Suppressor macrophage treated with lipopolysaccharide for 1 hour (primary cell): ENCODE results near the gene PSTPIP1.
A peak's percentile ranks its signal among the peaks of the same experiment; 100 is the strongest.

Experiments used
- DNase-seq, 3 donors: peaks; one replicate each; pipeline ENCODE4 v3.0.0-alpha.2; 2020 to 2022

The PSTPIP1 gene

DNA sequence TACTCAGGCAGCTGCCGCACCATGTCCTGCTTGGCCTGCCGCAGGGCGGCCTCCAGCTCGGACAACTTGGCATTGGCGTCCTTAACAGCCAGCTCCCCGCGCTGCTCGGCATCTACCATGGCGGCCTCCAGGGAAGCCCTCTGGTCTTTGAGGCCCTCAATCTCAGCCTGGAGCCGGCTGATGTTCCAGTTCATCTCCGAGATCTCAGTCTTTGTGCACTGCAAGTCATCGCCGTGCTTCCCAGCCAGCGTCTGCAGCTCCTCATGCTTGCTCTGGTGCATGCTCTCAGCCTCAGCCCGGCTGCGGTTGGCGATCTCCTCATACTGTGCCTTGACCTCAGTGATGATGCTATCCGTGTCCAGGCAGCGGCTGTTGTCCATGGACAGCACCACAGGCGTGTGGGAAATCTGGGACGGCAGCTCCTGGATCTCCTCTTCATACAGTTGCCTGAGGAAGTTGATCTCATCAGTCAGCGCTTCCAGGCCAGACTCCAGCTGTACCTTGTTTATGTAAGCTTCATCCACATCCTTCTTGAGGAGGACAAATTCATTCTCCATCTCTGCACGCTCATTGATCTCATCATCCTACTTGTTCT, 15.5 kb upstream of the PSTPIP1 start:
- no peak for DNase-seq

DNA sequence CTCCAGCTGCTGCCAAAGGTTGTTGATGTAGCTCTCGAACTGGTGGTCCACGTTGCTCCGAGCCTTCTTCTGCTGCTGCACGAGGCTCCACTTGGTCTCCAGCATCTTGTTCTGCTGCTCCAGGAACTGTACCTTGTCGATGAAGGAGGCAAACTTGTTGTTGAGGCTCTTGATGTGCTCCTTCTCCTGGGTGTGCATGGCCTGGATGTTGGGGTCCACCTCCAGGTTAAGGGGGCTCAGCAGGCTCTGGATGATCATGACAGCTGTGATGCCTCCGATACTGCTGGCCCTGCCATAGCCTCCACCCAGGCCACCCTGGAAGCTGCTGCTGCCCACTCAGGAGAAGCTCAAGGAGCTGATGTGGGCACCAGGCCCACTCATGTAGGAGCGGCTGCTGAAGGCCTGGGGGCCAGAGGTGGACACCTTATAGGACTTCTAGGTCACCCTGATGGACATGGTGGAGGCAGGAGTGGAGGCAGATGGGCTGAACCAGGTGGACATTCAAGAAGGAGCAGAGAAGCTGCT, 14.9 kb upstream of the PSTPIP1 start:
- no peak for DNase-seq

- DNase-seq = no peak
Observed at GRCh38 chr15:76982356-76982755, 12.6 kb upstream of the PSTPIP1 start.

- DNase-seq = peak in 1 of 3 donors; percentile 24
Observed at GRCh38 chr15:76982756-76983155, 12.2 kb upstream of the PSTPIP1 start.

GRCh38 chr15:76983590-76984375, 11.1 kb upstream of the PSTPIP1 start:
- peak; percentile 69 to 80 (median 76) for DNase-seq

DNA sequence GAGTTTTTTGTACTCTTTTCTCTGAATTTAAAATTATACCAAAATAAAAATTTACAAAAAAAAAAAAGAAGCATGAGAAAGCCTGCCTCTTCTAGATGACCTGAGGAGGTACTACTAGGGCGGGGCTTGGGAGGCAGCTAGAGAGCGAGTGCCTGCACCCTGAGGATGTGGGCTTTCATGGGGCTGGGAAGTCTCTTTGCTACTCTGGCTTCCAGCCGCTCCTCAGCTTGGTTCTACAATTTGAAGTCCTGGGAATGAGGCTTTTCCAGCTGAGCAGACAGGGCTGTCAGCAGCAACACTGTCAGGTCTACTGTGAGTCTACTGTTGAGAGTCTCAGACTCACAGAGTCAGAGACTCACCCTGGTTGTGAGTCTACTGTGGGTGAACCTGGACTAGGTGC, 8.2 kb upstream of the PSTPIP1 start:
- DNase-seq = no peak

GRCh38 chr15:76987276-76987675, 7.7 kb upstream of the PSTPIP1 start:
- DNase-seq = no peak

- DNase-seq = peak; percentile 54 to 78 (median 67)
Observed at GRCh38 chr15:76987896-76988860, 6.7 kb upstream of the PSTPIP1 start.

DNA sequence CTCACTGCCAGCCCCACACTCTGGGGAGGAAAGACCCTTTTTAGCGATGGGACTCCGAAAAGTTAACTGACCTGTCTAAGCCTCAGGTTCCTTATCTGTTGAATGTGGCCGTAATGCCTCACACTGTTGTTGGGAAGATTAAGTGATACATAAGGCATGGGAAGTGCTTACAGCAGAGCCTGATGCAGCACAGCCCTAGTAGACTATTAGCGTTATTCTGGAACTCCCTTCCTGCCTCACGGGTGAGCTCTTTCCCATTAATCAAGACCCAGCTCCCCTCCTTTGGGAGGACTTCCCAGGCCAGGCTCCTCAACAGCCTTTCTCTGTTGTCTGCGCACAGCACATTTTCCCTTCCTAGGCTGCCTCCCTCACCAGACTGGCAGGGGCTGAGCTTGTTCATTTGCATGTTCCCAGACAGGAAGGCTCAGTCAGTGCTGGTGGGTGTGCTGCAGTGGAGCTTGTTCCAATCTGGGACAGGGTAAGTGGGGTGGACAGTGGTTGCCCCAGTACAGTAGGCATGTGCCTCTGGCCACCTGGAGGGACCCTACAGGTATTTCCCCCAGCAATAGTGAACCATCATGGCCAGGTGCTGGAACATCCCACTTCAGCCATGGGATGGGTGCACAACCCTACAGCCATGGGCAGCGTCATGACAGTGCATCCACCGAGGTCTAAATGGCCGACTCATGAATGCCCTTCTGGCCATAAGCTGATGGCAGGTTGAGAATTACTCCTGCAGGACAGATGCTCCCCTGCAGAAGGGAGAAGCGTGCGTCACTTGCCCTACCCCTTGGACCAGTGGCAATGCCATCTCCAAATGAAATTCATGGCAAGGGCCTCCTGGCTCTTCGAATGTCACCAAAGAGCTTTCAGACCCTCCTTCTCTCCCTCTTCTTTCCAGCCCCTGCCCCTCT, 5.8 kb upstream of the PSTPIP1 start:
- DNase-seq = peak; percentile 49 to 63 (median 58)

DNA sequence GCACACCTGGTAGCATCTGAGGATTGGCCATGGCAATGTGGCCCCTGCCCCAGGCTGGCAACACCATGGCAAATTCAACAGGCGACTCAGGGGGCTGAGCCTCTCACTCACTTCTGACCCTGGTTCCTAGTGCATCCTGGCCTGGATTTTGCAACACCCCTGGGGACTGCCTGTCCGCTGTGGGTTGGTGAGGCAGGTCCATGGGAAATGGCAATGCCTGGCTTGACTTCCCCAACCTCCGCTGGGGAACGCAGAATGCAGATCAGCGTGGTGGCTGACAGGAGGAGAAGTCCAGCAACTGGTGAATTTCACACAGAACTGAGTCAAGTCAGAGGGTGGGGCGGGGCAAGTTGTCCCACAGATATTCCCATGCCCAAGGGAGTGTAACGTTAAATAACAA, 3.9 kb upstream of the PSTPIP1 start:
- peak; percentile 86 to 89 (median 87) for DNase-seq

GRCh38 chr15:76991741-76992645, 2.9 kb upstream of the PSTPIP1 start:
- DNase-seq = peak; percentile 51 to 72 (median 57)

DNA sequence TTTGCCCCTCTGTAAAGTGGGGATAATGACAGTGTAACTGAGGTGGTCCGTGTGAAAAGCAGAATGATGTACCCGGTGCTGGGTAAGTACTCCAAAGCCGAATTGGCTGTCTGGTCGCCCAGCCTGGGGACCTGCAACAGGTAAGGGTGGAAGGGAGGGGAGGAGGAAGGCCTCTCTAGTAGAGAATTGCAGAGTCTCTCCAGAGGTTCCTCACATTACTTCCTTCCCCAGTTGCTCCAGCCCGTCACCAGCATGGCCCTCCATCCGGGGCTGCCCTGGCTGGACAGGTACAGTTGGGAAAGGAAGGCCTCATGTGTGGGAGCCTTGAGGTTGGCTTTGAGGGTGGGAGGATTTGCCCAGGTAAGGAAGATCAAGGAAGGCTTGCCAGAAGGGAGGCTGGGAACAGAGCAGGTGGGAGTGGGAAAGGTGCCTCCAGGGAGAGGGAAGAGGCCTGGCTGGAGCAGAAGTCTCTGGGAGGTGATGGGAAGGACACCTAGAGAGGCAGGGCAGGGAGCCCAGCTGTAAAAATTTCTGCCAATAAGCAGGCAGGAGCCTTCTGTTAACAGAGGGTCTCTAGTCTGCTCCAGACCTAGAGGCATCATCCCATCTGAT, 1.7 kb upstream of the PSTPIP1 start:
- DNase-seq = no peak

GRCh38 chr15:76994001-76994400, 925 bp upstream of the PSTPIP1 start:
- peak; percentile 82 to 89 (median 84) for DNase-seq

DNA sequence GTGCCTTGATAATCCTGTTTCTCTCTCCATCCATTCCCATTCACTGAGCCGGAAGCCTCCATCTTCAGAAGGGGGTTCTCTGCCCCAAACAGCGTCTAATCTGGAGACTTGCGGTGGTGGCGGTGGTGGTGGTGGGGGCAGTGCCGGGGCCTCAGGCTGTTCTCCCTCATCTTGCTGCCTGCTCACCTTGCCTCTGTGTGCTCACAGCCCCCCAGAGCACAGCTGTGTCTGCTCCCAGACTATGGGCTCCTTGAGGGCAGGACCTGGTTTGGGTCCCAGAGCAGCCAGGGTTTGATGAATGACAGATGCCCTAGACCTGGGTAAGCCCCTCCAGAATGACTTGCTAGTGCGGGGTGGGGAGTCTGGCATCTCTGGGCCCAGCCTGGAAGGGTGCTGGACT, 430 bp upstream of the PSTPIP1 start:
- no peak for DNase-seq

DNA sequence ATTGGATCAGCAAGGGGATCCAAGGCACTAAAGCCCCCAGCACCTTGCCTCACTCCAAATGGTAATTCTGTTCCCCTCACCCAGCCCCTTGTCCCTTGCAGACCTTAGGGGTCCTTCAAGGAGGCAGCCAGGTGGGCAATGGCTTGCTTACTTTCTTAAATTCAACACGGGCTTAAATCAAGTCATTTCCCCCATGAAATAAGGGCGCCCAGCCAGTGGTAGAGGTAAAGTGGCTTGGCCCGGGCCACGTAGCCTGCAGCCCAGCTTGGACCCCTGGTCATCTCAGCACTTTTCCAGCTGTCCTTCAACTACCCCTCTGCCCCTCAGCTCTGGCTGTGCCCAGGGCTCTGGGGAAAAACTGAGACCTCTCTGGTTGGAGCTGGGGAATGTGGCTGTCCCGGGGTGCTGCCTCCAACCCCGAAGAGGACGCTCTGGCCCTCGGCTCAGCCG, 1.2 kb downstream of the PSTPIP1 start:
- DNase-seq = no peak

DNA sequence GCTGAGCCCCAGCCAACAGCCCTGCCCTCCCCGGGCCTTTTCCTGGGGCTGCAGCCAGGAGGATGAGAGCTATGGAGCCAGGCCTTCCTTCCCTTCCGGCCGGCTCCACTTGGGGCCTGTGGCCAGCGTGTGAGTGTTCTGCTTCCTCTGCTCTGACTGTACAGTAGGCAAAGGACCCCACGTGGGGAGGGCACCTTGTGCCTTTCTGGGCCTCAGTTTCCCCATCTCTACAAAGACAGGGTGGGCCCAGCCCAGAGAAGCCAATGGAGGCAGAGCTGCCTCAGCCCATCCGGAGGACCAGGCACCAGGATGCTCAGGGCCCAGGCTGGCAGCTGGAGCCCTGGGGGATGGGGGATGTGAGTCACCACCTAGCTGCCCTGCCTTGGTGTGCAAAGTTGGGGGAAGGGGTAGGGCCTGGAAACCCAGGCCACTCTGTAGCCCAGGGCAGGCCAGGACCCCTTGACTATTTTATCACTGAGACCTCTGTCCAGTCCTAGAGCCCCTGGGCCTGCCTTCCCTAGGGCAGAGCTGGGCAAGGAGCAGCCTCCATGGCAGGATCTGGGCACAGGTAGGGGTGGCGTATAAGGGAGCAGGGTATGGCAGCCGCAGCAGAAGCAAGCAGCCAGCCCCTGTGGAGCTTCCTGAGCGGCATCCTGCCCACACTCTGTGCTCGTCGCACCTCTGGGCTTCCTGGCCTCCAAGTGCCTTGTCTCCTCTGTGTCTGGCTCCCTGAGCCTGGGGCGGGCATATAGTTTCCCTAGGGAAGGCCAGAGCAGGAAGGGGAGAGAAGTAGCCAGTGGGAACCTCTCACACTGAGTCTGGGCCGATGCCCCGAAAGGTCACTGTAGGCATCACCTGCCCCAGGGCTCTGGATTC, 1.8 kb downstream of the PSTPIP1 start:
- DNase-seq = peak in 2 of 3 donors; percentile 44 to 62

GRCh38 chr15:76998663-76999285, 3.8 kb downstream of the PSTPIP1 start:
- no peak for DNase-seq

- peak in 1 of 3 donors; percentile 49 for DNase-seq
Observed at GRCh38 chr15:76999996-77000395, 5.1 kb downstream of the PSTPIP1 start.

DNA sequence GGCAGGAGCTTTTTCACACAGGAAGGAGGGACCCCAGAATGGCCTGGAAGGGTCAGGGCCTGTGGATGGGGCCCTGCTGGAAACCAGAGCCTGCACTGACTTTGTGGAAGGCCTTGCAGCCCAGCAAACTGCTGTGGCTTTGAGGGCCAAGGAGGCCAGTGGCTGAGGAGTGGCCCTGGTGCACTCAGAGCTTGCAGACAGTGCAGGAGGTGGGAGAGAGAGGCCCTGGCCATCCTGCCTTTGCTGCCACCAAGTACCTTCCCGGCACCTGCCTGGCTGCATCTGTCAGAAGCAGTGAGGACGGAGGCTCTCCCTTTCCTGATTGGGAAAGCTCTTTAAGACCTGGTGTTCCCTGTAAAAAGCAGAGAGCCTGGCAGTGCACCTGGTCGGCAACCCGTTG, 6.4 kb downstream of the PSTPIP1 start:
- no peak for DNase-seq
